Measurements from ENCODE around the gene KCTD17.

Gene KCTD17

GRCh38 chr22:37012262-37012904 lies 39.2 kb upstream of the KCTD17 start:
- H3K4me1 ChIP-seq (ENCODE audit: control insufficient read depth in 5 of 5, insufficient read depth in 5 of 5, low read length in 5 of 5), result peaks cover 7 to 72% (median 65%) of the 10 kb centered on the region in 5 donors
- H3K36me3 ChIP-seq (ENCODE audit: control insufficient read depth in 5 of 5, insufficient read depth in 5 of 5, low read length in 5 of 5), result peaks cover 0 to 5% (median 0%) of the 10 kb centered on the region in 5 donors
- H3K9ac ChIP-seq (ENCODE audit: low read length in 5 of 5), result peak overlapping the region in 1 of 5 donors; percentile 42
- H3K27me3 ChIP-seq (ENCODE audit: control insufficient read depth in 5 of 5, insufficient read depth in 4 of 5, low read length in 5 of 5), result no peaks in the 10 kb centered on the region
- H3K27ac ChIP-seq (ENCODE audit: low read depth, low read length), result peak overlapping the region; percentile 90
- no peaks in the 10 kb centered on the region for H3K9me3 ChIP-seq (ENCODE audit: control insufficient read depth in 5 of 5, low read length in 5 of 5)
- H3K4me3 ChIP-seq (ENCODE audit: low read depth in 1 of 5, low read length in 5 of 5), result no peak overlapping the region

- peak overlapping the region; percentile 90 for H3K27ac ChIP-seq (ENCODE audit: low read depth, low read length)
These were observed 38.6 kb upstream of the KCTD17 start for GRCh38 chr22:37012956-37013355.

GRCh38 chr22:37014415-37014806 lies 37.1 kb upstream of the KCTD17 start:
- Histone ChIP-seq H3K9me3 (ENCODE audit: control insufficient read depth in 5 of 5, low read length in 5 of 5) (no peaks in the 10 kb centered on the region), H3K4me1 (ENCODE audit: control insufficient read depth in 5 of 5, insufficient read depth in 5 of 5, low read length in 5 of 5) (peaks cover 9 to 82% (median 66%) of the 10 kb centered on the region in 5 donors)

More at GRCh38 chr22:37012956-37013355, 38.6 kb upstream of the KCTD17 start:
- Histone ChIP-seq H3K27me3 (ENCODE audit: control insufficient read depth in 5 of 5, insufficient read depth in 4 of 5, low read length in 5 of 5) (no peaks in the 10 kb centered on the region), H3K36me3 (ENCODE audit: control insufficient read depth in 5 of 5, insufficient read depth in 5 of 5, low read length in 5 of 5) (peaks cover 0 to 5% (median 0%) of the 10 kb centered on the region in 5 donors), H3K9me3 (ENCODE audit: control insufficient read depth in 5 of 5, low read length in 5 of 5) (no peaks in the 10 kb centered on the region), H3K9ac (ENCODE audit: low read length in 5 of 5) (no peak overlapping the region), H3K4me1 (ENCODE audit: control insufficient read depth in 5 of 5, insufficient read depth in 5 of 5, low read length in 5 of 5) (peaks cover 11 to 73% (median 65%) of the 10 kb centered on the region in 5 donors), H3K4me3 (ENCODE audit: low read depth in 1 of 5, low read length in 5 of 5) (no peak overlapping the region)

GRCh38 chr22:37014835-37015586 lies 36.5 kb upstream of the KCTD17 start:
- Histone ChIP-seq H3K4me1 (ENCODE audit: control insufficient read depth in 5 of 5, insufficient read depth in 5 of 5, low read length in 5 of 5) (peaks cover 9 to 83% (median 70%) of the 10 kb centered on the region in 5 donors), H3K4me3 (ENCODE audit: low read depth in 1 of 5, low read length in 5 of 5) (peak overlapping the region in 2 of 5 donors; percentile 2 to 13), H3K9ac (ENCODE audit: low read length in 5 of 5) (peak overlapping the region in 4 of 5 donors; percentile 9 to 72 (median 34)), H3K9me3 (ENCODE audit: control insufficient read depth in 5 of 5, low read length in 5 of 5) (no peaks in the 10 kb centered on the region), H3K27ac (ENCODE audit: low read depth, low read length) (peak overlapping the region; percentile 90), H3K36me3 (ENCODE audit: control insufficient read depth in 5 of 5, insufficient read depth in 5 of 5, low read length in 5 of 5) (peaks cover 0 to 6% (median 0%) of the 10 kb centered on the region in 5 donors), H3K27me3 (ENCODE audit: control insufficient read depth in 5 of 5, insufficient read depth in 4 of 5, low read length in 5 of 5) (no peaks in the 10 kb centered on the region)

More at GRCh38 chr22:37014415-37014806, 37.1 kb upstream of the KCTD17 start:
- Histone ChIP-seq H3K4me3 (ENCODE audit: low read depth in 1 of 5, low read length in 5 of 5) (no peak overlapping the region), H3K27me3 (ENCODE audit: control insufficient read depth in 5 of 5, insufficient read depth in 4 of 5, low read length in 5 of 5) (no peaks in the 10 kb centered on the region), H3K9ac (ENCODE audit: low read length in 5 of 5) (peak overlapping the region in 3 of 5 donors; percentile 16 to 72 (median 34)), H3K36me3 (ENCODE audit: control insufficient read depth in 5 of 5, insufficient read depth in 5 of 5, low read length in 5 of 5) (peaks cover 0 to 6% (median 0%) of the 10 kb centered on the region in 5 donors), H3K27ac (ENCODE audit: low read depth, low read length) (peak overlapping the region; percentile 90)

GRCh38 chr22:37015587-37015878 lies 36.0 kb upstream of the KCTD17 start:
- no peaks in the 10 kb centered on the region for H3K9me3 ChIP-seq (ENCODE audit: control insufficient read depth in 5 of 5, low read length in 5 of 5)
- H3K4me1 ChIP-seq (ENCODE audit: control insufficient read depth in 5 of 5, insufficient read depth in 5 of 5, low read length in 5 of 5), result peaks cover 9 to 88% (median 73%) of the 10 kb centered on the region in 5 donors
- peak overlapping the region in 2 of 5 donors; percentile 2 to 13 for H3K4me3 ChIP-seq (ENCODE audit: low read depth in 1 of 5, low read length in 5 of 5)
- H3K27me3 ChIP-seq (ENCODE audit: control insufficient read depth in 5 of 5, insufficient read depth in 4 of 5, low read length in 5 of 5), result no peaks in the 10 kb centered on the region
- peak overlapping the region; percentile 90 for H3K27ac ChIP-seq (ENCODE audit: low read depth, low read length)
- peaks cover 0 to 6% (median 0%) of the 10 kb centered on the region in 5 donors for H3K36me3 ChIP-seq (ENCODE audit: control insufficient read depth in 5 of 5, insufficient read depth in 5 of 5, low read length in 5 of 5)
- peak overlapping the region in 4 of 5 donors; percentile 9 to 72 (median 34) for H3K9ac ChIP-seq (ENCODE audit: low read length in 5 of 5)

- no peaks in the 10 kb centered on the region for H3K9me3 ChIP-seq (ENCODE audit: control insufficient read depth in 5 of 5, low read length in 5 of 5)
- peaks cover 0 to 6% (median 0%) of the 10 kb centered on the region in 5 donors for H3K36me3 ChIP-seq (ENCODE audit: control insufficient read depth in 5 of 5, insufficient read depth in 5 of 5, low read length in 5 of 5)
- H3K27ac ChIP-seq (ENCODE audit: low read depth, low read length), result peak overlapping the region; percentile 90
- peak overlapping the region in 2 of 5 donors; percentile 28 to 65 for H3K4me3 ChIP-seq (ENCODE audit: low read depth in 1 of 5, low read length in 5 of 5)
- H3K9ac ChIP-seq (ENCODE audit: low read length in 5 of 5), result peak overlapping the region in 1 of 5 donors; percentile 73
- H3K4me1 ChIP-seq (ENCODE audit: control insufficient read depth in 5 of 5, insufficient read depth in 5 of 5, low read length in 5 of 5), result peaks cover 12 to 88% (median 80%) of the 10 kb centered on the region in 5 donors
- H3K27me3 ChIP-seq (ENCODE audit: control insufficient read depth in 5 of 5, insufficient read depth in 4 of 5, low read length in 5 of 5), result no peaks in the 10 kb centered on the region
These were observed 35.2 kb upstream of the KCTD17 start for GRCh38 chr22:37016134-37016910.

- H3K27ac ChIP-seq (ENCODE audit: low read depth, low read length), result peak overlapping the region; percentile 90
- H3K4me1 ChIP-seq (ENCODE audit: control insufficient read depth in 5 of 5, insufficient read depth in 5 of 5, low read length in 5 of 5), result peaks cover 15 to 88% (median 77%) of the 10 kb centered on the region in 5 donors
- H3K4me3 ChIP-seq (ENCODE audit: low read depth in 1 of 5, low read length in 5 of 5), result peak overlapping the region in 4 of 5 donors; percentile 28 to 93 (median 76)
- H3K9ac ChIP-seq (ENCODE audit: low read length in 5 of 5), result peak overlapping the region in 4 of 5 donors; percentile 10 to 80 (median 60)
- H3K27me3 ChIP-seq (ENCODE audit: control insufficient read depth in 5 of 5, insufficient read depth in 4 of 5, low read length in 5 of 5), result no peaks in the 10 kb centered on the region
- H3K36me3 ChIP-seq (ENCODE audit: control insufficient read depth in 5 of 5, insufficient read depth in 5 of 5, low read length in 5 of 5), result peaks cover 0 to 6% (median 0%) of the 10 kb centered on the region in 5 donors
- H3K9me3 ChIP-seq (ENCODE audit: control insufficient read depth in 5 of 5, low read length in 5 of 5), result no peaks in the 10 kb centered on the region
These were observed 34.2 kb upstream of the KCTD17 start for GRCh38 chr22:37017356-37017755.

GRCh38 chr22:37018086-37018814 lies 33.3 kb upstream of the KCTD17 start:
- Histone ChIP-seq H3K36me3 (ENCODE audit: control insufficient read depth in 5 of 5, insufficient read depth in 5 of 5, low read length in 5 of 5) (peaks cover 0 to 6% (median 0%) of the 10 kb centered on the region in 5 donors), H3K9me3 (ENCODE audit: control insufficient read depth in 5 of 5, low read length in 5 of 5) (no peaks in the 10 kb centered on the region), H3K4me1 (ENCODE audit: control insufficient read depth in 5 of 5, insufficient read depth in 5 of 5, low read length in 5 of 5) (peaks cover 15 to 88% (median 77%) of the 10 kb centered on the region in 5 donors), H3K27me3 (ENCODE audit: control insufficient read depth in 5 of 5, insufficient read depth in 4 of 5, low read length in 5 of 5) (no peaks in the 10 kb centered on the region), H3K4me3 (ENCODE audit: low read depth in 1 of 5, low read length in 5 of 5) (peak overlapping the region; percentile 82 to 93 (median 87)), H3K9ac (ENCODE audit: low read length in 5 of 5) (peak overlapping the region in 4 of 5 donors; percentile 54 to 80 (median 76)), H3K27ac (ENCODE audit: low read depth, low read length) (peak overlapping the region; percentile 75)

- Histone ChIP-seq H3K4me1 (ENCODE audit: control insufficient read depth in 5 of 5, insufficient read depth in 5 of 5, low read length in 5 of 5) (peaks cover 15 to 88% (median 77%) of the 10 kb centered on the region in 5 donors), H3K9ac (ENCODE audit: low read length in 5 of 5) (peak overlapping the region in 4 of 5 donors; percentile 54 to 80 (median 76)), H3K9me3 (ENCODE audit: control insufficient read depth in 5 of 5, low read length in 5 of 5) (no peaks in the 10 kb centered on the region), H3K36me3 (ENCODE audit: control insufficient read depth in 5 of 5, insufficient read depth in 5 of 5, low read length in 5 of 5) (peaks cover 0 to 8% (median 0%) of the 10 kb centered on the region in 5 donors), H3K27me3 (ENCODE audit: control insufficient read depth in 5 of 5, insufficient read depth in 4 of 5, low read length in 5 of 5) (no peaks in the 10 kb centered on the region), H3K4me3 (ENCODE audit: low read depth in 1 of 5, low read length in 5 of 5) (peak overlapping the region; percentile 82 to 93 (median 87)), H3K27ac (ENCODE audit: low read depth, low read length) (peak overlapping the region; percentile 75)
These were observed 32.7 kb upstream of the KCTD17 start for GRCh38 chr22:37018815-37019308.
